GM19240 (cell line): ENCODE data around the gene RASAL2.
"Not testable (repeated sequence)": the region's sequence is repeated elsewhere in the genome, so short reads cannot be mapped to it uniquely, and the experiment has no call there.

Experiments used
- DNase-seq: peaks from one replicate; pipeline ENCODE4 v3.0.0; 2011; ENCODE audit warnings: low spot score; ENCODE audit not compliant: insufficient read length

The RASAL2 gene

DNA sequence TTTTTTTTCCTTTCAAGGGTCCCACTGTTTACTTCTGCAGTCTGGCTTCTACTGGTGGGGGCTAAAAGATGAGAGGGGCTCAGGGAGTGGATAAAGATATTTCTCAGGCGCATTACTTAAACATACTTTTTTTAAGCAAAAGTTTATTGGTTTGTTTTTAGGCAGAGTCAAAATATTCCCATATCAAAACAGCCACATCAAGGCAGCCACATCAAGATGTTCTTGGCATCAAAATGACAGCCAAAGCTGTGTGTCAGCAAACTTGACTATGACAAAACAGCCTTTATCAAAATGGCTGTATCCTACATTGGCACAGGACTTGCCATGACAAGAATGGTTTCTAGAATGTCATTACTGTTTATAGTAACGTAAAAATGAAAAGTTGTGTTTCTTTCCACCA lies 22.1 kb upstream of the RASAL2 start:
- DNase-seq, result no peak

DNA sequence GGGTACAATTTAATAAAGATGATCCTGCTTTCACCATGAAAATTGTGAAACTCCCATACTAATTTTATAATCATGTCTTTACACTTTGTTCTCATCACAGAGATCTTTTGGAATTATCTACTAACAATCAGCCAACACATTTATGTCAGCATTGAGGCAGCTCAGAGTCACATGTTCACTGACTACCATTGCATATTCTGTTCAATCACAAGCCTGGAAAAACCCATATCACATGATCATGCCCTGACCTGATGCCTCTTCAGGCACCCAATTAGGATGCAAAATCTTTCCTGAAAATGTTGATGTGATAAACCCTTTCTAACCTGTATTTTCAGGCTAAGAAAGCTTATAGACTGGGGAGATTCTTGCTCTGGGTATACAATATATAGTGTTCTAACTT lies 21.6 kb upstream of the RASAL2 start:
- no peak for DNase-seq

DNA sequence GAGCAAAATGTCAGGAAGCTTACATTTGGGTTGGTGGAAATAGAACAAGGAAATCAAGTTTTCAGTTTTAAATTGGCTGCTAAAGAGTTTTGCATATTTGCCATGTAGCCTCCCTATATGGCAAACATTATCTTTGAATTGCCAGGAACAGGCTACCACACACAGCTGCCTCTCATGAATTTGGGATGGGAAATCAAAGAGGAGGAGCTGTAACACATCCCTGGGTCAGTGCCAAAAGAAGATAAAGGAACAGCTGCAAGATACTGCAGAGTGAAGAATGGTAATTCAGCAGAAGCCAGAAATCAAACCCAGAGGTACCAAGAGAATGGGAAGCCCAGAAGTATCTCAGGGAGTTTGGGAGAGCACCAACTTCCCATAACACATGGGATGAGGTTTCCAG lies 18.6 kb upstream of the RASAL2 start:
- DNase-seq, result no peak

DNA sequence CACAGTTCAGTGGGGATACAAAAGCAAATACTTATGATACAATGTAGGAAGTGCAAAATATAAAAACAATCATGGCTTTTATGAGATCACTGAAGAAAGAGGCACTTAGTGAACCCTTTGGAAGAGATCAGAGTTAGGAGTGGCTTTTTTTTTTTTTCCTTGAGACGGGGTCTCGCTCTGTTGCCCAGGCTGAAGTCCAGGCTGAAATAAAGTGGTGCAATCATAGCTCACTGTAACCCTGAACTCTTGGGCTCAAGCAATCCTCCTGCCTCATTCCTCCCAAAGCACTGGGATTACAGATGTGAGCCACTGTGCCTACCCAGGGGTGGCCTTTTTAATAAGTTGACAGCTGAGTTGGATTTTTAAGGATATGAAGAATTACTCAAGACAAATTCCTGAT lies 17.3 kb upstream of the RASAL2 start:
- no peak for DNase-seq

DNA sequence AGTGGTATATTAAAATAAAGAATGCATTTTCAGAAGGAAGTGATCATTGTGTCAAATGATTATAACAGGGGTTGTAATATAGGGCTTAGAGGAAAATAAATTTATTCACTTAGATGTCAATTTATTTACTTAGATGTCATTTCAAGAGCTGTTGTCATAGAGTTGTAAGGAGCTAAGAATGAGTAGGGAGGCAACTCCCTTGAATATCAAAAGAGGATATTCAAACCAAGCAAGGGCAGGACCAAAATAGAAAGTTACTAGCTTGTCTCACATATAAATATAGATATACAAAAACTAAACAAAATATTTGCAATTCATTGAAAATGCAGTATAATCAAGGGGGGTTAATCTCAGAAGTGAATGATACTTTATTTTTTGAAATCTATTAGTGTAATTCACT lies 16.0 kb upstream of the RASAL2 start:
- DNase-seq, result no peak

DNA sequence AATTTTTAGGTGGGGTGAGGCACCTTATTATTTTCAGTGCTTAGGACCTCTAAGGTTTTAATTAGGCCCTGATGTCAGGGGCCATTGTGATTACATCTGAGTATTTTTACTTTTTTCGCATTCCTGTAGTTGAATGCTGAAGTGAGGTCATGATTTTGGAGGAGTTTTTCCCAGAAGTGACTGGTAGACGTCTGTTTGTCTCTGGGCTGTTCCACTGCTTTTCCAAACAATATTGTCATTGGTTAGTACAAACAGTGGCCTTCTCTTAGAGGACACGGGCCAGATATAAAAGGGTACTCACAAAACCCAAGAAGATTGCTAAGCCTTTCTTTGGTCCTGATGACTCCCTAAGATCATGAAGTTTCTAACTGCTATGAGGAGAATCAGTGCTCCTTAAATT lies 7.6 kb upstream of the RASAL2 start:
- DNase-seq, result no peak

DNA sequence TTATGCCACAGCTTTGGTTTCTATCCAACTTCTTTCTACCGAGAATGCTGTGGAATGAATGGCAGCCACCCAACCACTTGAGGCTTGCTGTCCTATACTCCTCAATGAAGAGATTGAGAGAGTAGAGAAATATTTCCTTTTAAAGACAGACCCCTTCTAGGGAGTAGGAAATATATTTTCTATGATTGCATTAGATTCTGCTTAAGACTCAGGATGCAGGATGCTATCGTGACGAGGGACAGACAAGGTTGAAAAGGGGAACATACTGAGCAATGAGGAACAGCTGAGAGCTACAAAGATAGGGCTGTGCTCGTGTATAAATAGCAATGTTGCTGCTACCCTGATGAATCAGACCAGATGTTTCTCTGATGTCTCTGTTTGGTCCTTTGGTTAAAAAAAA lies 7.1 kb upstream of the RASAL2 start:
- DNase-seq, result no peak

DNA sequence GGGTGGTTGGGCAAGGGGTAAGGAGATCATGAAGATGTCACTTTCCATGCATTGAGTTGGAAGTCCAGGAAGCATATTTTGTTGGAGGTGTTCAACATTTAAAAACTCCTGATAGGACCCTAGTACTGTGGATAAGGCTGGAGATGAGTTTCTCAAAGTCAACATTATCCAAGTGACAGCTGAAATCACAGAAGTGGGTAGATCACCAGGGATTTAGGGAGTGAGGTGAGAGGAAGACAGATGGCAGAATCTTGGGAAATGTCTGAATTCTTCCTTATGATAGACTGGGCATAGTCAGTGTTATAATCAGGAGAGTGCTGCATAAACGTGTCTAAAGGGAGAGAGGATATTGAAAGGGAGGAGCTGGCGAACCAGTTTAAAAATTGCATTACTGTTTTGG lies 5.3 kb upstream of the RASAL2 start:
- DNase-seq, result no peak

DNA sequence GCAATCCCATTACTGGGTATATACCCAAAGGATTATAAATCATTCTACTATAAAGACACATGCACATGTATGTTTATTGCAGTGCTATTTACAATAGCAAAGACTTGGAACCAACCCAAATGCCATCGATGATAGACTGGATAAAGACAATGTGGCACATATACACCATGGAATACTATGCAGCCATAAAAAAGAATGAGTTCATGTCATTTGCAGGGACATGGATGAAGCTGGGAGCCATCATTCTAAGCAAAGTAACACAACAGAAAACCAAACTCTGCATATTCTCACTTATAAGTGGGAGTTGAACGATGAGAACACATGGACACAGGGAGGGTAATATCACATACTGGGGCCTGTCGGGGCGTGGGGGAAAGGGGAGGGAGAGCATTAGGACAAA lies 2.5 kb upstream of the RASAL2 start:
- DNase-seq, result not testable (repeated sequence)

DNA sequence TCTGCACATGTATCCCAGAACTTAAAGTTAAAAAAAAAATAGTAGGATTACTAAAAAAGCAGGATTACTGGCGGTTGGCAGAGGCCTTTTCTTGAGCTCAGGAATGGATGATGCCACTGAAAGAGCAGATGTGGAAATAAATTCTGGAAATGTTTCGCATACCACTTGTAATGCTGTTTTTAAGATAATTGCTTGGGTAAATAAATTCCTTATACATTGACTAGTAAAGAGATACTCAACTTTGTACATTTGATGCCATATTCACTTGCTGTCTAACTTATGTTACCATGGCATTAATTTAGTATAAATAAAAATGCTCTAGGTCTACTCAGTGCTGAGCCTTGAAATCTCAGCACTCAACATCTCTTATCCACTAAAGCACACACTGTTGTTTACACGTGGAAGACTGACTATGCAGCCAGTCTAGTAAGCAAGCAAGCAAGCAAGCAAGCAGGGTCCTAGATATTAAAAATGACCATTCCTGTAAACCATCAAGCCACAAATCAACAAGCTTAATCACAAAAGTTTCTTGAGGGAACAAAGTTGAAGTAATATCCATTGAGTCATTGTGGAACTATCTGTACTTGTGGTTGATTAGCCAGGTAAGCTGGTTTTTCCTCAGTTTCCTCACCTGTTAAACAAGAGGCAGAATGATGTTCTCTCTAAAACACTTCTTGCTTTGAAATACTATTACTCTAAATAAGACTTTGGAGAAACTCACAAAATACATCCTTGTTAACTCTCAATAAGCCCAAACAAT lies 1.7 kb upstream of the RASAL2 start:
- no peak for DNase-seq

DNA sequence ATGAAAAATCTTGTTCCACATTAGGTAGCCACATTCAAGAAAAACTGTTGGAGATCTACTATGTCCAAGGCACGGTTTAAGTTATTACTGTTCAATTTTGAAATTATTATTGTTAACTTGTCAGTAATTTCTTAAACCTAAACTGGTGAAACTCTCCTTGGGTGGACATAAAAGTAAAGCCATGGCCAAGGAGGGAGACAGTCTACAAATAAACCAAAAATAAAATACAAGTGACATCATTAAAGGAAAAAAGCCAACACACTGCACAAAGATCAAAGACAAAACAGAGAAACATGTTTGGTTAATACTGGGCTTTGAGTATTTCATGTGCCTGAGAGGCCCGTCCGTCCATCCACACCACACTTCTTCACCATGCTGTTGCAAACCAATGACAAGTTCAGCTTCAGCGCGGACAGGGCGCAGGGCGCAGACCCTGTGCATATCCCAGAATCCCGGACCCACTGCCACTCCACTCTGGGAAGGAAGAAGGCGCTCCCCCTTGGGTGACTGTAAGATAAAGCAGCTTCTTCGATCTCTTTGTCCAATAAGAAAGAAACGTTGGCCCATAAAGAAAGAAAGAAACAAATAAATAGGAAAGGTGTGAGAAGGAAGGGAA lies 918 bp upstream of the RASAL2 start:
- DNase-seq, result peak; percentile 1

DNA sequence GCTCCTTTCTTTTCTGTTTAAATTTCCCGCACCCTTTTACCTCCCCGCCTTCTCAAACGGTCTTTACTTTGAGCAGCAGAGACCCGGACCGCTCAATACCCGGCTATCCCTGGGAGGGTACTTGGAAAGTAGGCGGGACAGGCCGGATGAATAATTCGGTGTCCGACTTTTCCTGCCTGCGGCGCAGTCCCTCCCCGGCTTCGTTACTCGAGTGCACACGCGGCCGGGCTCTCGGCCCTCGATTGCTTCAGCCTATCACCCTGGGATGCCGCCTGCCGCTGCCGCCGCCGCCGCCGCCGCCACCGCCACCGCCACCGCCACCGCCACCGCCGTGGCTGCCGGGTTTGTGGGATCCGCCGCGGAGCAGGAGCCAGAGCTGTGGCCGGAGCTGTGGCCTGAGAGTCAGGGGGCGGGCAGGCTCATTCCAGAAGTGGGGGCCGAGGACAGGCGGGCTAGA lies 382 bp upstream of the RASAL2 start:
- peak; percentile 89 for DNase-seq

DNA sequence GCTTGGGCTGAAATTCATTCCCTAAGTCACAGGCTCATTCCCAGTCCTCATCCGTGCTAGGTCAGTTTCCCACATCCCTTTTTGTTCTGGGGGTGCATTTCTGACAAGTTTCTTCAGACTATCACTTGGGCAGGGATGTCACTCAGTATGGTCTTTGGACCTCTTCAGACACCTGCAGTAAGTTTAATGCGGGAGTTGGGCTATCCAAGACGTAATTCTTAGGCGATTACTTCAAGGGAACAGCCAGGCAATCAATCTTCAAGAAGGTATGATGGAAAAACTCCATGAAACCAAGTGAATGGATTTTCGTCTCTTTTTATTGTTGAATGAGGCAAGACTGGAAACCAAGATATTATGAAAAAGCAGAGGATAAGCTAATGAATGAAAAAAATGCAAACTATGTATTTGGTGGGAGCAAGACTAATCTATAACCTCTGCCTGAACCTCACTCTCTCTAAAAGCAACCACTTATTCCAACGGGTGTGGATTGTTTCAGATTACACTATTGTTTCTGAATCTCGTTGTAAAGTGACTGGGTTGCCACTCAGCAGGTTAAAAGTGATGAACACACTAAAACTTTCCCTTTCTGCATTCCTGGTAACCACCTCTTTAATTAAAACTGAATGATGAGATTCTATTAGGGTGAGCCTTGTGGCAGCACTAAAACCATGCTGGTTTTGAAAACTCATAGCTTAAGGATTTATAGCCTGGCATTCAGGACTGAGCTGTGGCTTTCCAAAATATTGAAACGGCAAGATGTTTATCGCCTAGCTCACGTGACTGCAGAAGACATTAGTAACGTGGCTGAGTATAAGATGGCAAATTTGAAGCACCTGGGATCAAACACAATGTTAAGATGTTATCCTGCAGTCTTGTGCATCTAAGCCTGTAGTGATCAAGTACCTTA lies 1.1 kb downstream of the RASAL2 start:
- DNase-seq, result no peak

DNA sequence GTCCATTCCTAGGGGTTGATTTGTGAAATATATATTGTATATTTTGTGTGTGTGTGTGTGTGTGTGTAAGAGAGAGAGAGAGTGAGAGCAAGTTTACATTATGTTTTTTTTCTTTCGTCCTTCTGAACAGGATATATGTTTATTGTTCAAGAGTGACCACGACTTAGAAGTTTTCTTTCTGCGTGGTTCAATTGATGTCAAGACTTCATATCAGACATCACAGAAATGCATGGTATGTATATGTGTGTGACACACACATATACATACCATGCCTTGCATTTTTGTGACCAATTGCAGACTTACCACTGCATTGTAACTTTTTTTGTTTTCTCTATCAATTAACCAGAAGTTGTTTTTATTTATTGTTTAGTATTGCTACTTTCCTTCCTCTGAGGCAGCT lies 2.5 kb downstream of the RASAL2 start:
- DNase-seq, result no peak

DNA sequence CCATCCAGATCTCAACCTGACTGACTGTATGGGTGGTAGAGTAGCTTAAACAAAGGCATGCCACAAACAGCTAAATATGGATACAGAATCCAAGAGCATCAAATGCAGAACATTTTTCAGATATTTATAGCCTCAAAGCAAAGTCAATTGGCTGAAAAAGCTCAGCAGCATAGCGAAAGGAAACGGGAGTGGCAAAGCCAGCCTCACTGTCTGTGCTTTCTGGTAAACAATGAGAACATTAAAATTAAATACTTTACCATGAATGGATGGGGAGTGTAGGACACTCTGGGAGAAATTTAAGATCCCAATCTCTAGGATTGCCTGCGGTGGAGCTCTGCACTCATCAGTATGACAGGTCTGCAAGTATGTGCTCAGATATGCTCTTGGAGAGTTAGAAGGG lies 4.4 kb downstream of the RASAL2 start:
- no peak for DNase-seq

DNA sequence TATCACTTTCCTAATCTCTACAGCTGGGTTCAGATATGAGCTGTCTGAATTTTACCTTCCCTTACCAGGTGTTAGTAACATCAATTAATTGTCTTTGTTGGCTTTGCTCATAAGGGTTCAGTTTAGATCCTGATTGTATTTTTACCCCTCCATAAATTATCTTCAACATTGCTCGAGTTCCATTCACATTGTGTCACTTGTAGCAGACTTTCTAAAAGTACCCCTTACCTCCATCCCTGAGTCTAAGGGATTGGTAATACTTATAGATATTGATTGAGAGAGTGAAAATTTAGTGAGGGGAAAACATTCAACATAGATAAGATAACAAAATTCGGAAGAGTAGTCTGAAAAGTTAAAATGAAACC lies 7.3 kb downstream of the RASAL2 start:
- no peak for DNase-seq

DNA sequence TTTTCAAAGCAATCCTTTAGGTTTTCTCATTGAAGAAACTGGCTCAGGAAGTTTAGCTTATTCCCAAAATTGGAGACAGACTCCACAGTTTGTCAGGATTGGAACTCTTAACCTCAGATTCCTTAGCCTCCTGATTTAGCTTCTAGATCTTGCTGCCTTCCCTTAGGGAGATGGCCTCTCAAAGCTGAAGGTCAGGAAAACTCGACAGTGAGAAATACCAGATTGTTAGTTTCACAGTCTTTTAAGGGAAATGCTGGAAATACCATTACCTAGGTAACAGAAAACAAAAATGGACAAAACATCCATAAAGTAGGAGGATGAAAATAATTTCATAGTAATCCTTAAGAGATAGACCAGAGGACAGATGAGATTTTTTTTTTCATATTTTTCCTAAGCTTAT lies 7.8 kb downstream of the RASAL2 start:
- no peak for DNase-seq

DNA sequence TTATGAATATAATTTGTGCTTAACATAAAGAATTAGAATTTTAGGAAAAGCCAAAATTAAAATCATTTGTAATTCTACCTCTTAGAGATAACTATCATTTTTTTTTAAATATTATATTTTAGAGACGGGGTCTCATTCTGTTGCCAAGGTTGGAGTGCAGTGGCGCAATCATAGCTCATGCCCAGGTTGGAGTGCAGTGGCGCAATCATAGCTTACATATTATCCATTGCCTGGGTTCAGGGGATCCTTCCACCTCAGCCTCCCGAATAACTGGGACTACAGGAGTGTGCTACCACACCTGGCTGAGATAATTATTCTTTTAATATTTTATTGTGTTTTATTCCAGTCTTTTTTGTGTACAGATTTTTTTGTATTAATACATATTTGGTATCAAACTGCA lies 8.3 kb downstream of the RASAL2 start:
- DNase-seq, result no peak

DNA sequence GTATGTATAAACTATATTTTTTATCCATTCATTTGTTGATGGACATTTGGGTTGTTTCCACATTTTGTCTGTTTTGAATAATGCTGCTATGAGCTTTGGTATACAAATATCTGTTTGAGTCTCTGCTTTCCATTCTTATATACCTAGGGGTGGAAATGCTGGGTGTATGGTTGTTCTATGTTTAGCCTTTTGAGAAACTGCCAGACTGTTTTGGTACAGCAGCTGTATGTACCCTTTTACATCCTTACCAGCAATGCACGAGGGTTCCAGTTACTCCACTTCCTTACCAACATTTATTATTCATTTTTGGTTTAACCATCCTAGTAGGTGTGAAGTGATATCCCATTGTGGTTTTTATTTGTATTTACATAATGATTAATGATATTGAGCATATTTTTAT lies 13.9 kb downstream of the RASAL2 start:
- DNase-seq, result no peak

DNA sequence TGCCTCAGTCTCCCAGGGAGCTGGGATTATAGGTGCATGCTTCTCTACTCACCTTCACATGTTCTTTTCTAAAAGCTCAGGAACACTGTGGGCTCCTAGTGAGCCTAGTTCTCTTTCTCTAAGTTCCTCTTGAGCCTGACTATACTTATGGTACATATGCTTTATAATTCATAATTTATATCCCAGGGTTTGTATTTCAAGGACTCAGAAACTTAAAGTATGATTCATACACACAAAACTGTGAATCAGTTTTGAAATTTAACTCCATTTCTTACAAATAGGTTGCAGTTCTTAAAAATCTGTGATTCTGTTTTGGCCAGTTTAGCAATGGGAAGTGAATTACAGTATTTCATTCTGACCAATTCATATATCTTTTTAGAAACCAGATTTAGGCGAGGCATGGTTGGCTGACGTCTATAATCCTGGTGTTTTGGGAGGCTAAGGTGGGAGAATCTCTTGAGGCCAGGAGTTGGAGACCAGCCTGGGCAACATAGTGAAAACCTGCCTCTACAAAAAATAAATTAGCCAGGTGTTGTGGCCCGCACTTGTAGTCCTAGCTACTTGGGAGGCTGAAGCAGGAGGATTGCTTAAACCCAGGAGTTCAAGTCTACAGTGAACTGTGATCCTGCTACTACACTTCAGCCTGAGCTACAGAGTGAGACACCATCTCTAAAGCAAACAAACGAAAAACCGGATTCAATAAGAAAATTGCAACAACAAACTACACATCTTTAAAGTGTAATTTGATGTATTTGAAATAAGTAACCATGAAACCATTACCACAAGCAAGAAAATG lies 15.6 kb downstream of the RASAL2 start:
- no peak for DNase-seq

DNA sequence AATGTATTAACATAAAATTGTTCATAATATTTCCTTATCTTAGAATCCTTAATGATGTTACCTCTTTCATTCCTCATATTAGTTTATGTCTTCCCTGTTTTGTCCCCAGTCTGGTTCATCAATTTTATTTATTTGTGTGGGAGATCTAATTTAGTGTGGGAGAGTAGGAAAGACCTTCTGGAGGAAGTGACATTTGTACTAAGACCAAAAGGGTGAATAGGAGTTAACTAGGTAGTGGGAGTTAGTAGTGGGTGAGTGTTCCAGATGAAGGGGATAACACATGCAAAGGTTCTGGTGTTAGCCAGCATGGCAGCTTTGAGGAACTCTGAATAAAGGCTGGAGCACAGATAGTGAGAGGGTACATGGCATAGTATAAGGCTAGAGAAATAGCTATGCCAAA lies 21.4 kb downstream of the RASAL2 start:
- DNase-seq, result no peak

DNA sequence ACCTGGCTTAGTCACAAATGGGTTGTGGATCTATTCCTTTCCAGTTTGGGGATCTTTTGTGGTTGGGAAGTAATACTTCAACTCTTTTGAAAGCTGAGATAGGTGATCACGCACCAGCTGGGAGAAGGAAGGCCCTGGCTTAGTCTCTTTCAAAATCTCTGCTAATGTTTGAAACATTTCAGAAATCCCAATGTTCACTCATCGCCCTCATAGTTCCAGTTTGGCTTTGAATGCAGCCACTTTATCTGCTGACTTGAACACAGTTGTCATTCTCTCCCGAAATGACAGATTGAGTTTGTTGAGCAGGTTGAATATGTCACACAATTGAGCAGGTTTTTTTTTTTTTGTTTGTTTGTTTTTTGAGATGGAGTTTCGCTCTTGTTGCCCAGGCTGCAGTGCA lies 24.6 kb downstream of the RASAL2 start:
- no peak for DNase-seq
